Measurements from ENCODE around the gene CCDC134. TPM values are rescaled to one million over a fixed set of nuclear protein-coding genes. Genes with fewer than 3 reads are reported as not detected.

CCDC134 gene
- polyA plus RNA-seq, 3 donors: 0.79 to 2.9 (median 1.8) TPM

DNA sequence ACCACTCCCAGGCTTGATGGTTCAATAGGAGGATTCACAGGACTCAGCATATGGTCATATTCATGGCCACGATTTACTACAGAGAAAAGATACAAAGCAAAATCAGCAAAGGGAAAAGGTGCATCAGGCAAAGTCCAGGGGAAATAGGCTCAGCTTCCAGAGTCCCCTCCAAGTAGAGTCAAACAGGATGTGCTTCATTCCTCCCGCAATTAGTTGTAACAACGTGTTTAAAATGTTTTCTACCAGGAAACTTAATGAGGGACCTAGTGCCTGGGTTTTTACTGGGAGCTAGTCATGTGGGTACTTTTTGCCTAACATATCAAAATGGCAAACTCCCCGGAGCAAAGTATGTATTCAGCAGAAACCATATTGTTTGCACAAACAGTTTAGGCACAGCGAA lies 17.5 kb downstream of the CCDC134 start:
- 82 to 87% (median 86%) methylated on average over 5 of the region's 5 CpGs for WGBS, 3 donors

GRCh38 chr22:41818596-41818995 lies 18.1 kb downstream of the CCDC134 start:
- WGBS, 3 donors: 56 to 91% (median 91%) methylated on average over 6 of the region's 6 CpGs
- no peak overlapping the region for H3K27ac ChIP-seq (ENCODE audit: low read depth, low read length)

More for the DNA sequence above, 17.5 kb downstream of the CCDC134 start:
- no peak overlapping the region for H3K27ac ChIP-seq (ENCODE audit: low read depth, low read length)

- no peak overlapping the region for H3K27ac ChIP-seq (ENCODE audit: low read depth, low read length)
- 97 to 99% (median 98%) methylated on average over 4 of the region's 4 CpGs for WGBS, 3 donors
Measured at GRCh38 chr22:41819257-41819656, 18.8 kb downstream of the CCDC134 start.

DNA sequence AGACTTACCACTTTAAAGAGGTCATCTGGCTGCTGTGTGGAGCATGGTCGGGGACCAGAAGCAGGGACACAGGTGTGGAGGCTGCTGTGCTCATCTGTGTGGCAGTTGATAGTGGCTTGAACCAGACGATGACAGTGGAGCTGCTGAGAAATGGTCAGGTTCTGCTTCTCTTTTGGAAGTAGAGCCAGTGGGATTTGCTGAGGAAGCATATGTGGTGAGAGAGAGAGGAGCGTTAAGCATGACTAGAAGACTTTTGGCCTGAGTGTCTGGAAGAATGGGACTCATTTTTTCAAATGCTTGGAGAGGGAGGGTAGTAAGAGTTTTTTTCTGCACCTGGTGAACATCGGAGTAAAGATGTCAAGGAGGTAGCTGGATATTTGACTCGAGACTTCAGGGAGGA lies 20.0 kb downstream of the CCDC134 start:
- 83 to 90% (median 87%) methylated on average over 5 of the region's 5 CpGs for WGBS, 3 donors
- no peak overlapping the region for H3K27ac ChIP-seq (ENCODE audit: low read depth, low read length)

- H3K27ac ChIP-seq (ENCODE audit: low read depth, low read length): no peak overlapping the region
- WGBS, 3 donors: 85 to 86% (median 86%) methylated on average over 12 of the region's 12 CpGs
Measured at GRCh38 chr22:41821471-41822316, 21.2 kb downstream of the CCDC134 start.

GRCh38 chr22:41822317-41823057 lies 22.0 kb downstream of the CCDC134 start:
- WGBS, 3 donors: 81 to 86% (median 82%) methylated on average over 3 of the region's 3 CpGs
- H3K27ac ChIP-seq (ENCODE audit: low read depth, low read length): no peak overlapping the region

DNA sequence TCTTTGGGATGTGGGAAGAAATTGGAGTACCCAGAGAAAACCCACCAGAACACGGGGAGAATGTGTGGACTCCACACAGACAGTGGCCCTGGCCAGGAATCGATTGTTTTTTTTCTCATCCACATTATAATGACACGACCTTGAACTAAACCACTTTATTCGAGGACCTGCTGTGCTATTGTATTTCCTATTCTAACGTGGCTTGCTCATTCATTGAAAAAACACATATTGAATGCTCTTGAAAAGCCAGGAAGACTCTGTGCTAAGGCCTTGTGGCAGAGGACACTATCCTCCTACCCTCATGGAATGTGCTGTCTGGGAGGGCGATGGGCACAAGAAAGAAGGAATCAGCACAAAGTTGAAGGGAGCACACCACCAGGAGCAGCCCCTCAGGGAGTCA lies 23.3 kb downstream of the CCDC134 start:
- H3K27ac ChIP-seq (ENCODE audit: low read depth, low read length): no peak overlapping the region
- 66 to 81% (median 80%) methylated on average over 6 of the region's 6 CpGs for WGBS, 3 donors

- WGBS, 3 donors: 45 to 72% (median 55%) methylated on average over 7 of the region's 7 CpGs
- no peak overlapping the region for H3K27ac ChIP-seq (ENCODE audit: low read depth, low read length)
Measured at GRCh38 chr22:41825376-41825775, 24.9 kb downstream of the CCDC134 start.

DNA sequence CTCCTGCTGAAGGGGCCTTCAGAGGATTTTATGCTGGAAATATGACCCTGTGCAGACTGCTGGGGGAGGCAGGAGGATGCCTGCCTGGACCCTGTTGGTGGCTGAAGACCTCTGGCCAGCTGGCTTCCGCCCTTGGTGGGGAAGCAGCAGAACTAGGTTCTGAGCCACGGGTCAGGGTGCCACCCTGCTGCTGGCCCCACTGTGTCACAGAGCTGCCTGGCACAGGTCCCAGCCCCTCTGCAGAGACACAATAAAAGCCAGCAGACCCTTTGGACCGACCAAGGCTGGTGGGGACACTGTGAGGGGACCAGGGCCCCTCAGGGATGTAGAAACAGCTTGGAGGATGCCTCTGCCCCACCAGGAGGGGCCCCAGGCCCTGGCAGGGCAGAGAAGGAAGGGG lies 25.5 kb downstream of the CCDC134 start:
- H3K27ac ChIP-seq (ENCODE audit: low read depth, low read length): no peak overlapping the region
- 55 to 76% (median 69%) methylated on average over 3 of the region's 3 CpGs for WGBS, 3 donors

GRCh38 chr22:41826430-41827383 lies 26.2 kb downstream of the CCDC134 start:
- H3K27ac ChIP-seq (ENCODE audit: low read depth, low read length): no peak overlapping the region

GRCh38 chr22:41827671-41828070 lies 27.2 kb downstream of the CCDC134 start:
- H3K27ac ChIP-seq (ENCODE audit: low read depth, low read length): no peak overlapping the region
- WGBS, 3 donors: 84 to 89% (median 88%) methylated on average over 6 of the region's 6 CpGs

More at GRCh38 chr22:41826430-41827383, 26.2 kb downstream of the CCDC134 start:
- 49 to 73% (median 68%) methylated on average over 11 of the region's 11 CpGs for WGBS, 3 donors

DNA sequence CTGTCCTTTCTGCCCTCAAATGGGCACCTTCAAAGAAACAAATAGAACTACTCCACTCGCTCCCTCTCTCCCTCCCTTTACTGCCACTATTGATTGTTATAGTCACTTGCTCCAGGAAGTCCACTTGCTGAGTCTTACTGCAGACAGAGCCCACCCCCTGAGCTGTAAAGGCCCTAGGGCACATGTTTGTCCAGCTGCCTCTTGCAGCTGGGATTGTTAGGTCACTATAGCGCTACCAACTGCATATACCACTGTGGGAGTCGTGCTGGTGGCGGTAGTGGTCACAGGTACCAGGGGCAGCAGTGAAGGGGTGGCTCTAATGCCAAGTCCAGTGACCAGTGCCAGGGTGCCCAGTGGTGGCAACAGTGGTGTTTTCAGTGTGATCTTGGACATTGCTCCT lies 28.0 kb downstream of the CCDC134 start:
- no peak overlapping the region for H3K27ac ChIP-seq (ENCODE audit: low read depth, low read length)
- whole genome bisulfite sequencing, 3 donors: 62 to 91% (median 81%) methylated on average over 4 of the region's 4 CpGs

- 96 to 99% (median 97%) methylated on average over 3 of the region's 3 CpGs for WGBS, 3 donors
- H3K27ac ChIP-seq (ENCODE audit: low read depth, low read length): no peak overlapping the region
Measured at GRCh38 chr22:41830174-41830573, 29.7 kb downstream of the CCDC134 start.

GRCh38 chr22:41831383-41831782 lies 30.9 kb downstream of the CCDC134 start:
- no peak overlapping the region for H3K27ac ChIP-seq (ENCODE audit: low read depth, low read length)
- 50 to 71% (median 54%) methylated on average over 6 of the region's 6 CpGs for WGBS, 3 donors

DNA sequence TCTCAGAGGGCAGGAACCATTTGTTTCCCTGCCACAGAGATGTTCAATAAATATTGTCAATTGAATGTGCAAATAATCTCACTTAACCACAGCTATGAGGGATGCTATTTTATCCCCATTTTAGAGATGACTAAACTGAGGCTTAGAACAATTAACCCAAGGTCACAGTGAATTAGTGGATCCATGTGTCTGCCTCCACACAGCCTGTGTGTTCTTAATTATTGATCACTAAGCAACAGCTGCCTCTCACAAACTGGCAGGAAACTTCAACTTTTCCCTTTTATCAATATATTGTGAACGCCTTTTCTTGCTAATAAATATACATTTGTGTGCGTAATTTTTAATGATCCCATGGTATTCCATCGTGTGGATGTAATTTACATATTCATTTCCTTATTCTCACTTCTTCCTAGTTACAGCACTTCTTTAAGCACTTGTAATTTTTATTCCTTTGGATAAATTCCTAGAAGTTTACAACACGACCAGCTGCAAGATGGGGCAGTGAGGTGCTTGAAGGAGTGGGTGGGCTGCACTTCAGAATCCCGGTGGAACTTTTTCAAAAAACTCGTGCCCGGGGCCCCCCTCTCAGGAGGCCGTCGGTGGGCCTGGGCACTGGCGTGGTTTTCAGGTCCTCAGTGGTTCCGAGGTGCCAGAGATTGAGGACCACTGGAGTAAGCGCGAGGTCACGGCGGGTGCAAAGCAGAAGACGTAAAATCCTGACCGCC lies 31.5 kb downstream of the CCDC134 start:
- 7 to 12% (median 10%) methylated on average over 17 of the region's 17 CpGs for WGBS, 3 donors
- peak overlapping the region; percentile 46 for H3K27ac ChIP-seq (ENCODE audit: low read depth, low read length)

DNA sequence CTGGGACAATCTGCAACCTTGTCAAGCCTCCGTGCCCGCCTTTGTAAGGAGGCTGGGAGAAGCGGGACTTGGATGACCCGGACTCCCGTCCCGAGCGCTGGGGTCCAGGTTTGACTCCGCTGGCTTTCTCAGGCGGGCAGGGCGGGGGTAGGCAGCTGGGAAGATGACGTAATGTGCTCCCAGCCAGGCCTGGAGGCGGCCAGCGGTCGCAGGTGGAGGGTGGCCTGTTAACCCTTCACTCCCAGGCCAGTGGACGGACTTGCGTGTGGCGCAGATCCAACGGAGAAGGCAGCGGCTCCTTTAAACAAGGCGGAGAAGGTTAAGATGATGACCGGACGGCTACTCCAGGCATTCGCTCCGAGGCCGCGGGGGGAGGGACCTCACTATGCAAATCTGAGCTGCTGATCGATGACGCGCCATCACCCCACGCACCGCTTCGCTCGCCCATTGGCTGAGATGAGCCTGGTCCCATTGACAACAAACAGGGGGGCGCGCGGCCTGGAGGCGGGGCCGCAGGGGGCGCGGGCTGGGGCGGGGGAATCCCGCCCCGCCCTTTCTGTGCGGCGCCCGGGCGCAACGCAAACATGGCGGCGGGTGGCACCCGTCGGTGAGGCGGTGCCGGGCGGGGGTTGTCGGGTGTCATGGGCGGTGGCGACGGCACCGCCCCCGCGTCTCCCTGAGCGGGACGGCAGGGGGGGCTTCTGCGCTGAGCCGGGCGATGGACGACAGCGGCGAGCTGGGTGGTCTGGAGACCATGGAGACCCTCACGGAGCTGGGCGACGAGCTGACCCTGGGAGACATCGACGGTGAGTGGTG lies 32.3 kb downstream of the CCDC134 start, which contains the start of gene SREBF2:
Gene SREBF2 (plus strand): TSS at position 553 of the 816 bp plus-strand sequence. CDS start 166 bp downstream, at position 719.
- 0 to 1% (median 1%) methylated on average over 62 to 75 of the region's 75 CpGs for WGBS, 3 donors
- H3K27ac ChIP-seq (ENCODE audit: low read depth, low read length): peak within 1 kb of the TSS; percentile 46
